Subcutaneous adipose tissue (tissue), 4 donors: ENCODE results near the gene ATP13A4. TPM values are rescaled to one million over a fixed set of nuclear protein-coding genes. Genes with fewer than 3 reads are reported as not detected.

Experiments
- total RNA-seq, 4 donors: library from RNA; depleted of rRNA; stranded (reverse); fragments of >200 nt; gene quantifications; one replicate each; pipeline ENCODE4 v1.1.0, GENCODE V29; 2016
- TF ChIP-seq, protein P1 (sequence below): fragments of 450-650 bp; IDR thresholded peaks from one replicate; pipeline ENCODE4 v1.5.1; 2016; ENCODE audit warnings: low read depth, mild to moderate bottlenecking, control low read depth, antibody characterized with exemption, moderate library complexity

The ATP13A4 gene
- total RNA-seq, 4 donors from 2014 or later, result 0.66 to 1.2 TPM; not detected in 2

DNA sequence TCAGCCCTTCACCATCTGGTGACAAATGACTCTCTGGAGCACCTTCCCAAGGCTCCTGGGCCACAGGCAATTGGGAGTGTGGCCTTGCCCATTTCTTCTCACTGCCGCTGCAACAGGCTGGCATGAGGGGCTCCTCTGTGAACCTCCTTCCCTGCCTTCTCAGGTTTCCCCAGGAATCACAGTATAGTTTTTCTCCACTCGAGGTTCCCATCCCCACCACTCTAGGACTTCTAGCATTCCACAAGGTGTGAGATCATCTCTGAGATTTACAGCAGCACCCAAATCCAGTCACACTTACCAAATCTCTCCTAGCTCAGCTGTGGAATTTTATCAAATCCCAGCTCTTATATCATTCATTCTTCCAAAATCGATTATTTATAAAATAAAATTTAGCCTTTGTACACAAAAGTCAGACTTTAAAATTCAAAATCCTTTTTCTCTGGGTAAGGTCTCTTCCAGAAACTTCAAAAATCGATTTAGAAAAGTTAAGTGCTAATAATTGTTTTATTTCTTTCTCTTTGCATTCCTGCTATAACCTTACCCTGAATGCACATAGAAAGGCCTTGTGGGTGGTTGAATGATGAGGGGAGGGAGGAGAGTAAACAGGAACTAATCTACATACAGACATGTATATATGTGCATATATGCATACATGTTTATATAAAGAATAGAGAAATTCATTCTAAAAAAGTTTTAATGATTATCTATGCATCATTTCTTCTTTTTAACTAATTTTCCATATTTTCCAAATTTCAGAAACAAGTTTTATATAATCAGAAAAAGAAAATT, 18.9 kb upstream of the ATP13A4 start:
- TF ChIP-seq, protein P1, sequence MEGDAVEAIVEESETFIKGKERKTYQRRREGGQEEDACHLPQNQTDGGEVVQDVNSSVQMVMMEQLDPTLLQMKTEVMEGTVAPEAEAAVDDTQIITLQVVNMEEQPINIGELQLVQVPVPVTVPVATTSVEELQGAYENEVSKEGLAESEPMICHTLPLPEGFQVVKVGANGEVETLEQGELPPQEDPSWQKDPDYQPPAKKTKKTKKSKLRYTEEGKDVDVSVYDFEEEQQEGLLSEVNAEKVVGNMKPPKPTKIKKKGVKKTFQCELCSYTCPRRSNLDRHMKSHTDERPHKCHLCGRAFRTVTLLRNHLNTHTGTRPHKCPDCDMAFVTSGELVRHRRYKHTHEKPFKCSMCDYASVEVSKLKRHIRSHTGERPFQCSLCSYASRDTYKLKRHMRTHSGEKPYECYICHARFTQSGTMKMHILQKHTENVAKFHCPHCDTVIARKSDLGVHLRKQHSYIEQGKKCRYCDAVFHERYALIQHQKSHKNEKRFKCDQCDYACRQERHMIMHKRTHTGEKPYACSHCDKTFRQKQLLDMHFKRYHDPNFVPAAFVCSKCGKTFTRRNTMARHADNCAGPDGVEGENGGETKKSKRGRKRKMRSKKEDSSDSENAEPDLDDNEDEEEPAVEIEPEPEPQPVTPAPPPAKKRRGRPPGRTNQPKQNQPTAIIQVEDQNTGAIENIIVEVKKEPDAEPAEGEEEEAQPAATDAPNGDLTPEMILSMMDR, result no peak

DNA sequence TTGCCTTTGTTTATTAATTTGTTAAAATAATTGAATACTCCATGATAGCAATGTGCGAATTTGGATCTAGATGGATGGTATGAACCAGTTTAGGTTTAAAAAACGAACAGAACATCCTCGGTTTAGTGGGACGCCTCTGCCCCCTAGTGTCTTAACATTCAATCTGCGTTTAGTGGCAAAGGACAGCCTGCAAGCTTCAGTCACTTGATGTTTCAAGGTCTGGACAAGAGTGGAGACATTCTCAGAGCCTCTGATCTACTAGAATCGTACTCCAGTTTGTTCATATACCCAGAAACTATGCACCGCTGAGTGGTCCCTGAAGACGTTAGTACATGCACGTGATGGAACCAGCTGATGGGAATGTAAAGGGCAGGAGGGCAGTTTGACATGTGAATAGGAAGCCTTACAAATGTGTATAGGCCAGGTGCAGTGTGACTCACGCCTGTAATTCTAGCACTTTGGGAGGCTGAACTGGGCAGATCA, 17.8 kb upstream of the ATP13A4 start:
- TF ChIP-seq, protein P1, result no peak

DNA sequence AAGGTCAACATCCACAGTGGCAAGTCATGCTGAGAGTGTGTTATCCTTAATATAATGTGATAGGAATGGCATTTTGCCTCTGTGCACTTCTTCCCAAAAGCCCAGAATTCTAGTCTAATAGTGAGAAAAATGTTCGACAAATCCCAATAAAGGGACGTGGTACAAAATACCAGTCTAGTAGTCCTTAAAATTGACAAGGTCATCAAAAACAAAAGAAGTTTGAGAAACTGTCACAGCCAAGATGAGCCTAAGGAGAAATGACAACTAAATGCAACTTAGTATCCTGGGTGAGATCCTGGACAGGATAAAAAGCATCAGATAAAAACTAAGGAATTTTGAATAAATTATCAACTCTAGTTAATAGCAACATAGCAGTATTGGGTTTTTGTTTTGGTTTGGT, 14.4 kb upstream of the ATP13A4 start:
- TF ChIP-seq, protein P1, result no peak

DNA sequence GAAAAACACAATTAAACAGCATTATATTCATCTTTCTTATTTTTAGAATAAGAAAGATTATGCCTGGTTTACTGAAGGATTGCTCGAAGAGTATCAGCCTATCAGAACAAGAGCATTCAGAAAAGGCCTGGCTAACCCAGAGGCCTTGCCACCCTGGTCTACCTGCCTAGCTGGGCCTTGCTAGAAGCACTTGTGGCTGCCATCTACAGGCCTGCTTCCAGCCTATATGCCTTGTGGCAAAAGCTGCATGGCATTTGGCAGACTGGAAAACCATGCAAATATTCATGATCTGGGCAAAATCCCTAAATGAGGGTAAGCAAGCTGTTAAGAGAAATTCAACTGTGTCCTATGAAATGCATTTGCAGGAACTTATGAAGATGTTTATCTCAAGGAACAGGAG, 9.3 kb upstream of the ATP13A4 start:
- TF ChIP-seq, protein P1, result no peak

DNA sequence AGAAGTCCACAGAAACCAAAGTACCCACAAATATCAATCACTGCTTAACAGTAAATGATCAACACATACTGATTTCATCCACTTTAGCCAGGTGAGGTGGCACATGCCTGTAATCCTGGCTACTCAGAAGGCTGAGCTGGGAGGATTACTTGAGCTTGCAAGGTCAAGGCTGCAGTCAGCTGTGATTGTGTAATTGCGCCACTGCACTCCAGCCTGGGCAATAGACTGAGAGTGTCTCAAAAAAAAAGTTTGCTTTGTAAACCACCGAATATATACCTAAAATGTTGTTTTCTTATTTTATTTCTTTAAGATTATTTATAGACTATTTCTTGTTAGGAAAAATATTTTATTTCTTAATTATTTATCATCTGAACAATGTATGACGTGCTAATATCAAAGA, 8.7 kb upstream of the ATP13A4 start:
- TF ChIP-seq, protein P1, result no peak

DNA sequence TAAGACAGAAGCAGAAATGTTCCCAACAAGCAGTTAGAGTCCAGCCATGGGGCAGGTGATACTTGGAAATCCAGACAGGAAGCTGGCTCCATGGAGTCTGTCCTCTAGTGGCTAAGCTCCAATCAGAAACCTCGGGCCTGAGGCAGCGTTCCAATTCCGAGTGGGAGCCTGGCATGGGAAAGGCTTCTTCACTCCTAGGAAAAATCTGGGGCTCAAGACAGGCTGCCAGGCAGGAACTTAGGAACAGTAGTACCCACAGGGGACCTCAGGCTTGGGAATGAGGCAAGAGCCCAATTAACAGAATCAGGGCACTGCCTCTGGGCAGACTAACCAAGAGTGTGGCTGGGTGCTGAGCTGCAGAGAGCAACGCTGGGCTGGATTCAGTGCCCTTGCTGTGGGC, 6.2 kb upstream of the ATP13A4 start:
- TF ChIP-seq, protein P1, result no peak

DNA sequence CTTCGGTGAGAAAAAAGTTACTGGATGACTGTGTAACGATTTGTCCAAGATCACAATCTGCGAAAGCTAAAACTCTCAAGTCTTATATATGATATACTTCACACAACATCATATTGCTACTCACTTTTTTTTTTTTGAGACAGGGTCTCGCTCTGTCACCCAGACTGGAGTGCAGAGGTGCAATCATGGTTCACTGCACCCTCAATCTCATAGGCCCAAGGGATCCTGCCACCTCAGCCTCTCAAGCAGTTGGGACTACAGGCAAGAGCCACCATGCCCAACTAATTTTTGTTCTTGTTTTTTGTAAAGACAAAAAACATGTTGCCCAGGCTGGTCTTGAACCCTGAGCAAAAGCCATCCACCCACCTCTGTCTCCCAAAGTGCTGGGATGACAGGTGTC, 5.4 kb upstream of the ATP13A4 start:
- TF ChIP-seq, protein P1, result no peak
